ENCODE data around the gene SORCS2.

DNA sequence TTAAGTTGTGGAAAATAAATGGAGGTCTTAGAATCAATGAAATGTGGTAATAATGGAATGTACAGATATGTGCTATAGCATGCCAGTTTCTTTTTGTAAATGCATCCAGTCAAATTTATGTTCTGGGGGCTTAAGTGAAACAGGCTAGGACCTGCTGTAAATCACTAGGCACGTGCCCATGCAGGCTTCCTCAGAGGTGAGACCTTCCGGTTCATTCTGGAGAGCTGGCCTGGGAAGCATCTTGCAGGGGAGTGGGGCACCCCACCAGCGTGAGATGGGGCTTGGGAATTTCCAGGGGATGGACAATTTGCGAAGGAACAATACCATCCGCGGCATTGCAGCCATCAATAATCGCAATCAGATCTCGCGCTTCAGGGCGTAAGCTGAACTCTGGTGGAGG lies 80.1 kb downstream of the SORCS2 start:
- no peak for TF ChIP-seq ZNF548 (tag by site-specific recombination; IDR thresholded peaks at IDR 0.05)
- TF ChIP-seq ZNF530 (tag by site-specific recombination; IDR thresholded peaks at IDR 0.05; ENCODE audit: low read depth): no peak
- TF ChIP-seq, protein P1, sequence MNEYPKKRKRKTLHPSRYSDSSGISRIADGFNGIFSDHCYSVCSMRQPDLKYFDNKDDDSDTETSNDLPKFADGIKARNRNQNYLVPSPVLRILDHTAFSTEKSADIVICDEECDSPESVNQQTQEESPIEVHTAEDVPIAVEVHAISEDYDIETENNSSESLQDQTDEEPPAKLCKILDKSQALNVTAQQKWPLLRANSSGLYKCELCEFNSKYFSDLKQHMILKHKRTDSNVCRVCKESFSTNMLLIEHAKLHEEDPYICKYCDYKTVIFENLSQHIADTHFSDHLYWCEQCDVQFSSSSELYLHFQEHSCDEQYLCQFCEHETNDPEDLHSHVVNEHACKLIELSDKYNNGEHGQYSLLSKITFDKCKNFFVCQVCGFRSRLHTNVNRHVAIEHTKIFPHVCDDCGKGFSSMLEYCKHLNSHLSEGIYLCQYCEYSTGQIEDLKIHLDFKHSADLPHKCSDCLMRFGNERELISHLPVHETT (tag by site-specific recombination; IDR thresholded peaks at IDR 0.05): no peak
- no peak for TF ChIP-seq RBAK (tag by site-specific recombination; IDR thresholded peaks at IDR 0.05)
- TF ChIP-seq, protein P2, sequence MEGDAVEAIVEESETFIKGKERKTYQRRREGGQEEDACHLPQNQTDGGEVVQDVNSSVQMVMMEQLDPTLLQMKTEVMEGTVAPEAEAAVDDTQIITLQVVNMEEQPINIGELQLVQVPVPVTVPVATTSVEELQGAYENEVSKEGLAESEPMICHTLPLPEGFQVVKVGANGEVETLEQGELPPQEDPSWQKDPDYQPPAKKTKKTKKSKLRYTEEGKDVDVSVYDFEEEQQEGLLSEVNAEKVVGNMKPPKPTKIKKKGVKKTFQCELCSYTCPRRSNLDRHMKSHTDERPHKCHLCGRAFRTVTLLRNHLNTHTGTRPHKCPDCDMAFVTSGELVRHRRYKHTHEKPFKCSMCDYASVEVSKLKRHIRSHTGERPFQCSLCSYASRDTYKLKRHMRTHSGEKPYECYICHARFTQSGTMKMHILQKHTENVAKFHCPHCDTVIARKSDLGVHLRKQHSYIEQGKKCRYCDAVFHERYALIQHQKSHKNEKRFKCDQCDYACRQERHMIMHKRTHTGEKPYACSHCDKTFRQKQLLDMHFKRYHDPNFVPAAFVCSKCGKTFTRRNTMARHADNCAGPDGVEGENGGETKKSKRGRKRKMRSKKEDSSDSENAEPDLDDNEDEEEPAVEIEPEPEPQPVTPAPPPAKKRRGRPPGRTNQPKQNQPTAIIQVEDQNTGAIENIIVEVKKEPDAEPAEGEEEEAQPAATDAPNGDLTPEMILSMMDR (tag by site-specific recombination; IDR thresholded peaks at IDR 0.05): no peak
- no peak for TF ChIP-seq YY1 (tag by site-specific recombination; IDR thresholded peaks at IDR 0.05)
- TF ChIP-seq HOXA7 (CRISPR knock-in tag; IDR thresholded peaks at IDR 0.05; ENCODE audit: borderline replicate concordance): no peak
- TF ChIP-seq, protein P3, sequence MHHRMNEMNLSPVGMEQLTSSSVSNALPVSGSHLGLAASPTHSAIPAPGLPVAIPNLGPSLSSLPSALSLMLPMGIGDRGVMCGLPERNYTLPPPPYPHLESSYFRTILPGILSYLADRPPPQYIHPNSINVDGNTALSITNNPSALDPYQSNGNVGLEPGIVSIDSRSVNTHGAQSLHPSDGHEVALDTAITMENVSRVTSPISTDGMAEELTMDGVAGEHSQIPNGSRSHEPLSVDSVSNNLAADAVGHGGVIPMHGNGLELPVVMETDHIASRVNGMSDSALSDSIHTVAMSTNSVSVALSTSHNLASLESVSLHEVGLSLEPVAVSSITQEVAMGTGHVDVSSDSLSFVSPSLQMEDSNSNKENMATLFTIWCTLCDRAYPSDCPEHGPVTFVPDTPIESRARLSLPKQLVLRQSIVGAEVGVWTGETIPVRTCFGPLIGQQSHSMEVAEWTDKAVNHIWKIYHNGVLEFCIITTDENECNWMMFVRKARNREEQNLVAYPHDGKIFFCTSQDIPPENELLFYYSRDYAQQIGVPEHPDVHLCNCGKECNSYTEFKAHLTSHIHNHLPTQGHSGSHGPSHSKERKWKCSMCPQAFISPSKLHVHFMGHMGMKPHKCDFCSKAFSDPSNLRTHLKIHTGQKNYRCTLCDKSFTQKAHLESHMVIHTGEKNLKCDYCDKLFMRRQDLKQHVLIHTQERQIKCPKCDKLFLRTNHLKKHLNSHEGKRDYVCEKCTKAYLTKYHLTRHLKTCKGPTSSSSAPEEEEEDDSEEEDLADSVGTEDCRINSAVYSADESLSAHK (tag by site-specific recombination; IDR thresholded peaks at IDR 0.05): no peak
- TF ChIP-seq ZNF138 (tag by site-specific recombination; IDR thresholded peaks at IDR 0.05; ENCODE audit: borderline replicate concordance): no peak
- TF ChIP-seq, protein P4, sequence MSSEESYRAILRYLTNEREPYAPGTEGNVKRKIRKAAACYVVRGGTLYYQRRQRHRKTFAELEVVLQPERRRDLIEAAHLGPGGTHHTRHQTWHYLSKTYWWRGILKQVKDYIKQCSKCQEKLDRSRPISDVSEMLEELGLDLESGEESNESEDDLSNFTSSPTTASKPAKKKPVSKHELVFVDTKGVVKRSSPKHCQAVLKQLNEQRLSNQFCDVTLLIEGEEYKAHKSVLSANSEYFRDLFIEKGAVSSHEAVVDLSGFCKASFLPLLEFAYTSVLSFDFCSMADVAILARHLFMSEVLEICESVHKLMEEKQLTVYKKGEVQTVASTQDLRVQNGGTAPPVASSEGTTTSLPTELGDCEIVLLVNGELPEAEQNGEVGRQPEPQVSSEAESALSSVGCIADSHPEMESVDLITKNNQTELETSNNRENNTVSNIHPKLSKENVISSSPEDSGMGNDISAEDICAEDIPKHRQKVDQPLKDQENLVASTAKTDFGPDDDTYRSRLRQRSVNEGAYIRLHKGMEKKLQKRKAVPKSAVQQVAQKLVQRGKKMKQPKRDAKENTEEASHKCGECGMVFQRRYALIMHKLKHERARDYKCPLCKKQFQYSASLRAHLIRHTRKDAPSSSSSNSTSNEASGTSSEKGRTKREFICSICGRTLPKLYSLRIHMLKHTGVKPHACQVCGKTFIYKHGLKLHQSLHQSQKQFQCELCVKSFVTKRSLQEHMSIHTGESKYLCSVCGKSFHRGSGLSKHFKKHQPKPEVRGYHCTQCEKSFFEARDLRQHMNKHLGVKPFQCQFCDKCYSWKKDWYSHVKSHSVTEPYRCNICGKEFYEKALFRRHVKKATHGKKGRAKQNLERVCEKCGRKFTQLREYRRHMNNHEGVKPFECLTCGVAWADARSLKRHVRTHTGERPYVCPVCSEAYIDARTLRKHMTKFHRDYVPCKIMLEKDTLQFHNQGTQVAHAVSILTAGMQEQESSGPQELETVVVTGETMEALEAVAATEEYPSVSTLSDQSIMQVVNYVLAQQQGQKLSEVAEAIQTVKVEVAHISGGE (tag by site-specific recombination; conservative IDR thresholded peaks at IDR 0.05; ENCODE audit: low read depth): no peak
- TF ChIP-seq ZNF121 (tag by site-specific recombination; IDR thresholded peaks at IDR 0.05): no peak
- no peak for TF ChIP-seq ZNF354C (tag by site-specific recombination; IDR thresholded peaks at IDR 0.05; ENCODE audit: borderline replicate concordance, low read depth)
- TF ChIP-seq ZNF558 (tag by site-specific recombination; IDR thresholded peaks at IDR 0.05): no peak
- TF ChIP-seq, protein P5, sequence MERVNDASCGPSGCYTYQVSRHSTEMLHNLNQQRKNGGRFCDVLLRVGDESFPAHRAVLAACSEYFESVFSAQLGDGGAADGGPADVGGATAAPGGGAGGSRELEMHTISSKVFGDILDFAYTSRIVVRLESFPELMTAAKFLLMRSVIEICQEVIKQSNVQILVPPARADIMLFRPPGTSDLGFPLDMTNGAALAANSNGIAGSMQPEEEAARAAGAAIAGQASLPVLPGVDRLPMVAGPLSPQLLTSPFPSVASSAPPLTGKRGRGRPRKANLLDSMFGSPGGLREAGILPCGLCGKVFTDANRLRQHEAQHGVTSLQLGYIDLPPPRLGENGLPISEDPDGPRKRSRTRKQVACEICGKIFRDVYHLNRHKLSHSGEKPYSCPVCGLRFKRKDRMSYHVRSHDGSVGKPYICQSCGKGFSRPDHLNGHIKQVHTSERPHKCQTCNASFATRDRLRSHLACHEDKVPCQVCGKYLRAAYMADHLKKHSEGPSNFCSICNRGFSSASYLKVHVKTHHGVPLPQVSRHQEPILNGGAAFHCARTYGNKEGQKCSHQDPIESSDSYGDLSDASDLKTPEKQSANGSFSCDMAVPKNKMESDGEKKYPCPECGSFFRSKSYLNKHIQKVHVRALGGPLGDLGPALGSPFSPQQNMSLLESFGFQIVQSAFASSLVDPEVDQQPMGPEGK (tag by site-specific recombination; IDR thresholded peaks at IDR 0.05): no peak

Measured in HEK293 (cell line).